Activated naive CD8-positive, alpha-beta T cell treated with anti-CD3 and anti-CD28 coated beads, Interleukin-2, amount 50 U/mL, for 24 hours (primary cell): ENCODE results near the gene ZBTB16.

ENCODE experiments used
- ATAC-seq: fragments of 150-1000 bp; cut with Tn5 transposase; one replicate; pipeline ENCODE4 v1.10.0; 2021
- DNase-seq: peaks from one replicate; pipeline ENCODE4 v3.0.0; 2021
- H3K27ac Mint-ChIP-seq: one replicate; pipeline ENCODE4 v1.8.0; 2021; ENCODE audit warnings: mild to moderate bottlenecking, mixed read lengths
- H3K27me3 Mint-ChIP-seq: one replicate; pipeline ENCODE4 v1.8.0; 2021; ENCODE audit warnings: mixed read lengths
- H3K36me3 Mint-ChIP-seq: one replicate; pipeline ENCODE4 v1.8.0; 2021; ENCODE audit warnings: low read depth, mixed read lengths
- H3K4me1 Mint-ChIP-seq: one replicate; pipeline ENCODE4 v1.8.0; 2021; ENCODE audit warnings: mixed read lengths
- H3K4me3 Mint-ChIP-seq: one replicate; pipeline ENCODE4 v1.8.0; 2021; ENCODE audit warnings: mild to moderate bottlenecking, moderate library complexity, mixed read lengths
- H3K9me3 Mint-ChIP-seq: one replicate; pipeline ENCODE4 v1.8.0; 2021; ENCODE audit warnings: mixed read lengths

Gene ZBTB16

DNA sequence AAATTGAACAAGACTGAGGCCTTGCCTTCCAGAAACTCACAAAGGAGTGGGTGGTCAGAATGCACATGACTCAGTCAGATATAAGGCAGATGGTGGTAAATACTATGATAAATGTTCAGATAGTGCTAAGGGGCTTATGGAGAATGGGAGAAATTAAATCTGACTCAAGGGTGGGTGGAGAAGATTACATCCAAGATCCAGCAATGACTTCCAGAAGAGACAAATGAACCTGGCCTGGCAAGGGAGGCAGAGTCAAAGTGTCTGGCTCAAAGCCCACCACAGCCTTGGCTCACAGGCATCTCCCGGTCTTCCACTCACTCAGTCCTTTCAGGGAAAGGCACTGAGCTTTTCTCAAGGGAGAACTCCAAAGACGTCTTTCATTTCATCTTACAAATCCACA, 6.1 kb upstream of the ZBTB16 start:
- ATAC-seq = no peak
- Mint-ChIP-seq H3K27me3 (peaks cover 22% of the 10 kb centered on the region), H3K4me1 (no peaks in the 10 kb centered on the region), H3K4me3 (no peak overlapping the region), H3K36me3 (no peaks in the 10 kb centered on the region), H3K9me3 (no peaks in the 10 kb centered on the region), H3K27ac (no peak overlapping the region)
- no peak for DNase-seq

GRCh38 chr11:114054806-114055205, 4.7 kb upstream of the ZBTB16 start:
- Mint-ChIP-seq H3K4me3 (no peak overlapping the region), H3K9me3 (no peaks in the 10 kb centered on the region), H3K36me3 (no peaks in the 10 kb centered on the region), H3K27me3 (peaks cover 28% of the 10 kb centered on the region), H3K27ac (no peak overlapping the region), H3K4me1 (peaks cover 2% of the 10 kb centered on the region)
- no peak for DNase-seq
- no peak for ATAC-seq

DNA sequence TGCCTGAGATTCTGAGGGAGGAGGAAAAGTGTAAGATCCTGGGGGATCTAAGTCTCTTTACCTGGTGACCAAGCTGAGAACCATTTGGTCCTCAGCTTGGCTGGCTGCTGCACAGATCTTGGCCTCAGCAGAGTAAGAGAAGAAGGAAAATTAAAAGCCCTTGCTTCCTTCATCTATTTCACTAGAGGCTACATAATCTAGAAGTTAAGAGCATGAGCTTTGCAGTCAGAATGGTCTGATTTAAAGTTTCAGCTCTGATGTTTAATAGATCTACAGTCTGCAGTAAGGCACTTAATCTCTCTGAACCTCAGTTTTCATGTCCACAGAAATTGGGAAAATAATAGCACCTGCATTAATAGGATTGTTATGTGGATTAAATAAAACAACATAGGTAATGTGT, 3.1 kb upstream of the ZBTB16 start:
- no peaks in the 10 kb centered on the region for H3K36me3 Mint-ChIP-seq
- ATAC-seq = no peak
- peaks cover 5% of the 10 kb centered on the region for H3K4me1 Mint-ChIP-seq
- peaks cover 31% of the 10 kb centered on the region for H3K27me3 Mint-ChIP-seq
- DNase-seq = no peak
- H3K9me3 Mint-ChIP-seq = no peaks in the 10 kb centered on the region
- H3K27ac Mint-ChIP-seq = no peak overlapping the region
- no peak overlapping the region for H3K4me3 Mint-ChIP-seq

DNA sequence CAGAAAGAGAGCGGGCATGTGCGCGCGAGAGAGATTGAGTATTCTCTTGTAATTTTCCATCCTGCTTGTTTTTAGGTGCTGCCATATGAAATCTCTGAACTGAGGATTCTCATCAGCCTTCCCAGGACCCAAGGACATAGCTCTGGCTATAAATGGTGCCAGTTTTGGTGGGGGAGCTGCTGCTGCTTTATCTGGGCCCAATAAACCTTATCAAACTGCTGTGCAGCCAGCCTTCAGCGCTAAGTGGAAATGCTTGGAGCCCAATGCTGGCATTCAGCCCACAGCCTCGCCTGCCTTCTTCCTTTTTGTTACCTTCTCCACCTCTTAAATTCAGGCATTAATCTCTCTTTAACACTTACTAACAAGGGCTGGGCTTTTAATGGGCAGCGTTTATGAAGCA, 2.4 kb upstream of the ZBTB16 start:
- Mint-ChIP-seq H3K36me3 (no peaks in the 10 kb centered on the region), H3K4me3 (no peak overlapping the region), H3K27ac (no peak overlapping the region), H3K9me3 (no peaks in the 10 kb centered on the region), H3K4me1 (peaks cover 5% of the 10 kb centered on the region), H3K27me3 (peaks cover 38% of the 10 kb centered on the region)
- ATAC-seq = no peak
- DNase-seq = no peak

GRCh38 chr11:114057605-114058004, 1.9 kb upstream of the ZBTB16 start:
- H3K4me3 Mint-ChIP-seq = no peak overlapping the region
- no peak overlapping the region for H3K27ac Mint-ChIP-seq

GRCh38 chr11:114058026-114058706, 1.3 kb upstream of the ZBTB16 start:
- no peaks in the 10 kb centered on the region for H3K36me3 Mint-ChIP-seq
- DNase-seq (no peak), ATAC-seq (no peak)
- no peaks in the 10 kb centered on the region for H3K9me3 Mint-ChIP-seq
- H3K27me3 Mint-ChIP-seq = peaks cover 41% of the 10 kb centered on the region
- peak overlapping the region; percentile 63 for H3K4me3 Mint-ChIP-seq
- peaks cover 5% of the 10 kb centered on the region for H3K4me1 Mint-ChIP-seq
- no peak overlapping the region for H3K27ac Mint-ChIP-seq

More at GRCh38 chr11:114057605-114058004, 1.9 kb upstream of the ZBTB16 start:
- ATAC-seq (no peak), DNase-seq (no peak)
- Mint-ChIP-seq H3K36me3 (no peaks in the 10 kb centered on the region), H3K4me1 (peaks cover 5% of the 10 kb centered on the region), H3K27me3 (peaks cover 41% of the 10 kb centered on the region), H3K9me3 (no peaks in the 10 kb centered on the region)

DNA sequence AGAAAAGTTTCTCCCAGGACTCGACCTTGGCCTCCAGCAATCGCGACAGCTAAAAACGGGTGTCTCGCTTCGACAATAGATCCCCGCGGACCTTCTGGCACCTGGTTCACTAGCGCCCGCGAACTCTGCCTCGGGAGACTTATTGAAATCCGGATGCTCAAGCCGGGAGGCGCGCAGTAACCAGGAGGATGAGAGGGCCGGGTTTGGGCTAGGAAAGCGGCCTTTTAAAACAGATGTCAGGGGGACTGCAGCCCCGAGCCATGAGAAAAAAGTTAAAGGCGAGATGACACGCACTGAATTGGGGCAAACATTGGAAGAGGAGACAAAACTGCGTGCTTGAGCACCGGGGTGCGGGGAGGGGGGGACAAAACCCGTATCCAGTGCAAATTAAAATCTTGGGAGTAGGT, 637 bp upstream of the ZBTB16 start:
- DNase-seq = no peak
- peak overlapping the region; percentile 63 for H3K4me3 Mint-ChIP-seq
- no peak for ATAC-seq
- H3K9me3 Mint-ChIP-seq = no peaks in the 10 kb centered on the region
- no peak overlapping the region for H3K27ac Mint-ChIP-seq
- H3K27me3 Mint-ChIP-seq = peaks cover 41% of the 10 kb centered on the region
- no peaks in the 10 kb centered on the region for H3K36me3 Mint-ChIP-seq
- peaks cover 5% of the 10 kb centered on the region for H3K4me1 Mint-ChIP-seq

- H3K4me1 Mint-ChIP-seq = peaks cover 5% of the 10 kb centered on the region
- no peaks in the 10 kb centered on the region for H3K36me3 Mint-ChIP-seq
- H3K27ac Mint-ChIP-seq = peak overlapping the region; percentile 42
- DNase-seq = peak; percentile 12
- H3K4me3 Mint-ChIP-seq = peak overlapping the region; percentile 83
- ATAC-seq = peak; percentile 30
- peaks cover 41% of the 10 kb centered on the region for H3K27me3 Mint-ChIP-seq
- H3K9me3 Mint-ChIP-seq = no peaks in the 10 kb centered on the region
These were observed 477 bp downstream of the ZBTB16 start for GRCh38 chr11:114059984-114060391.

GRCh38 chr11:114060392-114061047, 1.0 kb downstream of the ZBTB16 start:
- no peaks in the 10 kb centered on the region for H3K9me3 Mint-ChIP-seq
- H3K4me1 Mint-ChIP-seq = peaks cover 5% of the 10 kb centered on the region
- H3K4me3 Mint-ChIP-seq = peak overlapping the region; percentile 83
- H3K36me3 Mint-ChIP-seq = no peaks in the 10 kb centered on the region
- peak; percentile 37 for DNase-seq
- peak overlapping the region; percentile 42 for H3K27ac Mint-ChIP-seq
- ATAC-seq = peak; percentile 30
- H3K27me3 Mint-ChIP-seq = peaks cover 41% of the 10 kb centered on the region

- DNase-seq (no peak), ATAC-seq (no peak)
- peak overlapping the region; percentile 83 for H3K4me3 Mint-ChIP-seq
- H3K36me3 Mint-ChIP-seq = no peaks in the 10 kb centered on the region
- peaks cover 9% of the 10 kb centered on the region for H3K4me1 Mint-ChIP-seq
- H3K9me3 Mint-ChIP-seq = no peaks in the 10 kb centered on the region
- peaks cover 41% of the 10 kb centered on the region for H3K27me3 Mint-ChIP-seq
- peak overlapping the region; percentile 39 for H3K27ac Mint-ChIP-seq
These were observed 1.7 kb downstream of the ZBTB16 start for GRCh38 chr11:114061048-114061680.

DNA sequence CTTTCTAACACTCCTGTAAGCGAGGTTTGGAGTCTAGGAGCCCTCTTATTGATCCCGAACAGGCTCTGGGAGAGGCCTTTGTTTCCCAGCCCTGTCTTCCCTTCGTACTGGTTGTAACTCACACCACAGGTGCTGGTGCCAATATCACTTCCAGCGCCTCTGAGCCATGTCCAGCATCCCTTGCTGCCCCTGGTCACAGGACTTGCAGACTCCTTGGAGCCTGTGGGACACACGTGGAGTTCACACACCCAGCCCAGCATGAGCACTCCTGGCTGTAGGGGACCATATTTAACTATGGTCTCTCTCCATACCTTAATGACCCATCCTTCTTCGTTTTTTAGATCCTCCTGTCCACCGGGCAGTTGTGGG, 2.2 kb downstream of the ZBTB16 start:
- Mint-ChIP-seq H3K4me1 (peaks cover 12% of the 10 kb centered on the region), H3K27ac (peak overlapping the region; percentile 39), H3K4me3 (peak overlapping the region; percentile 83), H3K36me3 (no peaks in the 10 kb centered on the region), H3K27me3 (peaks cover 39% of the 10 kb centered on the region), H3K9me3 (no peaks in the 10 kb centered on the region)
- no peak for DNase-seq
- no peak for ATAC-seq

DNA sequence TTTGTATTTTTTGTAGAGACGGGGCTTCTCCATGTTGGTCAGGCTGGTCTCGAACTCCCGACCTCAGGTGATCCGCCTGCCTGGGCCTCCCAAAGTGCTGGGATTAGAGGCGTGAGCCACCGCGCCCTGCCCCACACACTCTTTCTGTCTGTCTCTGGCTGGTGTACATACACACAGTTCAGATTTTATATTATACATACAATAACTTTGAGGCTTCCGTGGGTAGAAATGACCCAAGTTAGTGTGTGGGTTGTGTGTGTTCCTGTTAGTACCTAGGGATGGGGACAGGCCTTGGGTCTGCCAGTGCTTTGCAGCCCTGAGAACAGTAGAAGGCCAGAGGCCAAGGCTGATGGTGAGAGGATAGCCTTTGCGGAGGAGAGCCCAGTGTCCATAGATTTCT, 2.8 kb downstream of the ZBTB16 start:
- peak overlapping the region; percentile 83 for H3K4me3 Mint-ChIP-seq
- no peak overlapping the region for H3K27ac Mint-ChIP-seq
- no peak for ATAC-seq
- DNase-seq = no peak
- peaks cover 33% of the 10 kb centered on the region for H3K27me3 Mint-ChIP-seq
- H3K4me1 Mint-ChIP-seq = peaks cover 12% of the 10 kb centered on the region
- no peaks in the 10 kb centered on the region for H3K36me3 Mint-ChIP-seq
- H3K9me3 Mint-ChIP-seq = no peaks in the 10 kb centered on the region

GRCh38 chr11:114063149-114063828, 3.8 kb downstream of the ZBTB16 start:
- H3K27ac Mint-ChIP-seq = no peak overlapping the region
- H3K9me3 Mint-ChIP-seq = no peaks in the 10 kb centered on the region
- peaks cover 23% of the 10 kb centered on the region for H3K27me3 Mint-ChIP-seq
- DNase-seq = no peak
- peaks cover 14% of the 10 kb centered on the region for H3K4me1 Mint-ChIP-seq
- peak overlapping the region; percentile 38 for H3K4me3 Mint-ChIP-seq
- ATAC-seq = no peak
- H3K36me3 Mint-ChIP-seq = no peaks in the 10 kb centered on the region

DNA sequence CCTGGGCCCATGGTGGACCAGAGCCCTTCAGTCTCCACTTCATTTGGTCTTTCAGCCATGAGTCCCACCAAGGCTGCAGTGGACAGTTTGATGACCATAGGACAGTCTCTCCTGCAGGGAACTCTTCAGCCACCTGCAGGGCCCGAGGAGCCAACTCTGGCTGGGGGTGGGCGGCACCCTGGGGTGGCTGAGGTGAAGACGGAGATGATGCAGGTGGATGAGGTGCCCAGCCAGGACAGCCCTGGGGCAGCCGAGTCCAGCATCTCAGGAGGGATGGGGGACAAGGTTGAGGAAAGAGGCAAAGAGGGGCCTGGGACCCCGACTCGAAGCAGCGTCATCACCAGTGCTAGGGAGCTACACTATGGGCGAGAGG, 4.3 kb downstream of the ZBTB16 start:
- H3K36me3 Mint-ChIP-seq = no peaks in the 10 kb centered on the region
- H3K9me3 Mint-ChIP-seq = no peaks in the 10 kb centered on the region
- H3K4me1 Mint-ChIP-seq = peaks cover 15% of the 10 kb centered on the region
- no peak for DNase-seq
- peaks cover 22% of the 10 kb centered on the region for H3K27me3 Mint-ChIP-seq
- no peak overlapping the region for H3K27ac Mint-ChIP-seq
- no peak for ATAC-seq
- H3K4me3 Mint-ChIP-seq = peak overlapping the region; percentile 1

GRCh38 chr11:114064216-114064615, 4.7 kb downstream of the ZBTB16 start:
- ATAC-seq (no peak), DNase-seq (no peak)
- Mint-ChIP-seq H3K27me3 (peaks cover 19% of the 10 kb centered on the region), H3K27ac (no peak overlapping the region), H3K36me3 (no peaks in the 10 kb centered on the region), H3K9me3 (no peaks in the 10 kb centered on the region), H3K4me1 (peaks cover 14% of the 10 kb centered on the region), H3K4me3 (peak overlapping the region; percentile 1)
